GM23248 (cell line): Measurements from ENCODE around the gene FRMD5. TPM values are rescaled to one million over a fixed set of nuclear protein-coding genes. Genes with fewer than 3 reads are reported as not detected.

ENCODE experiments used
- DNase-seq: peaks from one replicate; pipeline ENCODE4 v3.0.0-alpha.2; 2015
- H2AFZ ChIP-seq: fragments of 200-600 bp; sonication (generic); 2 replicates; pipeline ENCODE4 v1.6.1; 2016; ENCODE audit warnings: antibody characterized with exemption
- H3F3A ChIP-seq: fragments of 200-600 bp; sonication (generic); 2 replicates; pipeline ENCODE4 v1.6.1; 2016; ENCODE audit warnings: mild to moderate bottlenecking, antibody characterized with exemption, mixed run types; ENCODE audit not compliant: insufficient read depth
- H3K27ac ChIP-seq: fragments of 200-600 bp; sonication (generic); 2 replicates; pipeline ENCODE4 v1.5.1; 2016; ENCODE audit warnings: mild to moderate bottlenecking
- H3K27me3 ChIP-seq: fragments of 200-600 bp; sonication (generic); replicated peaks from 2 replicates; pipeline ENCODE4 v1.6.1; 2016; ENCODE audit warnings: mild to moderate bottlenecking; ENCODE audit not compliant: insufficient read depth
- H3K36me3 ChIP-seq: fragments of 200-600 bp; sonication (generic); 2 replicates; pipeline ENCODE4 v1.6.1; 2016; ENCODE audit warnings: low read depth, mild to moderate bottlenecking
- H3K4me1 ChIP-seq: fragments of 200-600 bp; sonication (generic); 2 replicates; pipeline ENCODE4 v1.6.1; 2016; ENCODE audit warnings: mild to moderate bottlenecking; ENCODE audit not compliant: insufficient read depth
- H3K4me2 ChIP-seq: fragments of 200-600 bp; sonication (generic); one replicate; pipeline ENCODE4 v1.6.1; 2016; ENCODE audit warnings: mild to moderate bottlenecking; ENCODE audit not compliant: unreplicated experiment
- H3K4me3 ChIP-seq: fragments of 200-600 bp; sonication (generic); 2 replicates; pipeline ENCODE4 v1.5.1; 2016; ENCODE audit warnings: mild to moderate bottlenecking
- H3K79me2 ChIP-seq: fragments of 200-600 bp; sonication (generic); 2 replicates; pipeline ENCODE4 v1.6.1; 2016; ENCODE audit warnings: mild to moderate bottlenecking; ENCODE audit not compliant: insufficient read depth
- H3K9ac ChIP-seq: fragments of 200-600 bp; sonication (generic); 2 replicates; pipeline ENCODE4 v1.6.1; 2016; ENCODE audit warnings: mild to moderate bottlenecking
- H3K9me2 ChIP-seq: fragments of 200-600 bp; sonication (generic); 2 replicates; pipeline ENCODE4 v1.6.1; 2016; ENCODE audit warnings: mixed run types, mild to moderate bottlenecking, moderate library complexity; ENCODE audit not compliant: insufficient read depth
- H3K9me3 ChIP-seq: fragments of 200-600 bp; sonication (generic); one replicate; pipeline ENCODE4 v1.6.1; 2017; ENCODE audit warnings: low read depth
- H4K20me1 ChIP-seq: fragments of 200-600 bp; sonication (generic); 2 replicates; pipeline ENCODE4 v1.6.0; 2016; ENCODE audit not compliant: insufficient read depth
- EZH2 ChIP-seq: fragments of 200-600 bp; sonication (generic); IDR thresholded peaks from 2 replicates; pipeline ENCODE4 v1.6.1; 2018; ENCODE audit warnings: antibody characterized with exemption, mild to moderate bottlenecking; ENCODE audit not compliant: insufficient read depth, poor library complexity, severe bottlenecking
- EZH2phosphoT487 ChIP-seq: fragments of 200-600 bp; sonication (generic); IDR thresholded peaks from 2 replicates; pipeline ENCODE4 v1.6.1; 2018; ENCODE audit warnings: antibody characterized with exemption, moderate library complexity, mild to moderate bottlenecking, low read depth; ENCODE audit not compliant: insufficient read depth
- WGBS, 2 experiments: methylation state at CpG; one replicate each; pipeline ENCODE4 v1.1.6; 2015 to 2017; ENCODE audit warnings: low lambda C conversion rate in 2 of 2, low coverage in 1 of 2; ENCODE audit errors: missing lambda C conversion rate in 2 of 2; 5-methylcytosine and 5-hydroxymethylcytosine counted together
- in situ Hi-C: fragments of 300-500 bp; cut with MboI; formaldehyde crosslinking; loops from 2 replicates; pipeline ENCODE4 v1.15.0; 2020
- polyA plus RNA-seq: library from polyadenylated mRNA; unstranded; fragments of >200 nt; fragmentation: Nextera tagmentation; extraction: Ambion mirVana; gene quantifications from 2 replicates; pipeline ENCODE4 v1.2.1, GENCODE V29; 2016
- total RNA-seq: library from RNA; depleted of rRNA; stranded (reverse); fragments of >200 nt; shearing (Covaris generic); gene quantifications from 2 replicates; pipeline ENCODE4 v1.2.3, GENCODE V29; 2014

The FRMD5 gene
- total and polyA plus RNA-seq, 2 experiments from 2014 or later = 0.65 to 2.9 TPM

DNA sequence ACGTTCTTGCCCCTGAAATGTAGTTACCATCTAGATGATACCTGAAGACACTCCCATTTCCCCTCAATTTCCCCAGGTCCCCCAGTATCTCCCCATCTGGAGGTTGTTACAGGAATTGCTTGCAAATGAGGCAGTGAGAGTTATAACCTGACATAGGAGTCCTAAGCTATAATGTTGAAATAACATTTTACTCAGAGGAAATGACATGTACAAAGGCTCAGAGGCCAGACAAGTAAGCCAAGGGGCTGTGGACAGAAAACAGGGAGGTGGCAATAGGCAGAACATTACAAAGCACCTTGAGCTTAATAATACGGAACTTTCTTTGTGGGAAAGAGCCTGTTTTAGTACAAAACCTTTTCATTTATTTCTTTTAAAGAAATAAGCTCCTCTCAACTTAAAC, 171.9 kb downstream of the FRMD5 start:
- no peaks in the 10 kb centered on the region for H3K36me3 ChIP-seq
- no peaks in the 10 kb centered on the region for H3K9me3 ChIP-seq
- H3K4me2 ChIP-seq = no peak overlapping the region
- H3K4me1 ChIP-seq = no peaks in the 10 kb centered on the region
- no peak overlapping the region for H3K27ac ChIP-seq
- H3K9ac ChIP-seq = no peak overlapping the region
- no peaks in the 10 kb centered on the region; the same call in 1 of the 2 replicates for H3K9me2 ChIP-seq
- no peak overlapping the region for H2AFZ ChIP-seq
- H3K4me3 ChIP-seq = no peak overlapping the region
- H3F3A ChIP-seq = no peaks in the 10 kb centered on the region
- no peaks in the 10 kb centered on the region for H4K20me1 ChIP-seq
- DNase-seq = peak; percentile 19
- in situ Hi-C loops = no loop called here
- WGBS, 2 experiments = 75 to 89% methylated on average over 2 of the region's 2 CpGs
- no peaks in the 10 kb centered on the region for H3K79me2 ChIP-seq
- H3K27me3 ChIP-seq = no peaks in the 10 kb centered on the region
- TF ChIP-seq EZH2 (no peak), EZH2phosphoT487 (no peak)

DNA sequence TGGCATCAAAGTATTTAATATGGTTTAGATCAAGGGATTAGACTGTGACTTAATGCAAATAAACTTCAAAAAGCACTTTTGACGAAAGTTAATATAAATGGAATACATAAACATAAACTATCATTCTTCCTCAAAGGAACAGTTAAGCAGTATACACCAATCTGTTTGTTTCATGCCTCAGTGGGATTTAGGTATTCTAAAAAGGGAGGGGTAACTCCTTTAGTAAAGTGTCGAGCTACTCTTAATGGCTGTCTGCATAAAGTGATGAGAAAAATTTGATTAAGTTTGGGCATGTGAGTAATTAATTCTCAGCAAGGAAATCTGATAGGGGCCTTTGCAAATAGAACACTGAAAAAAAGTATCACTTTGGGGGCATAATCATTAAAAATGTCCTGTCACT, 176.9 kb downstream of the FRMD5 start:
- H3K4me3 ChIP-seq = no peak overlapping the region
- no peaks in the 10 kb centered on the region for H3F3A ChIP-seq
- no peak overlapping the region for H3K9ac ChIP-seq
- H3K27me3 ChIP-seq = no peaks in the 10 kb centered on the region
- H3K9me3 ChIP-seq = no peaks in the 10 kb centered on the region
- no peaks in the 10 kb centered on the region for H3K4me1 ChIP-seq
- H3K79me2 ChIP-seq = no peaks in the 10 kb centered on the region
- WGBS, 2 experiments = 86 to 90% methylated on average over 2 of the region's 2 CpGs
- H3K4me2 ChIP-seq = no peak overlapping the region
- no peaks in the 10 kb centered on the region for H4K20me1 ChIP-seq
- no peak for DNase-seq
- H3K9me2 ChIP-seq = no peaks in the 10 kb centered on the region
- no peak overlapping the region for H2AFZ ChIP-seq
- H3K36me3 ChIP-seq = no peaks in the 10 kb centered on the region
- in situ Hi-C loops = no loop called here
- no peak overlapping the region for H3K27ac ChIP-seq
- TF ChIP-seq EZH2 (no peak), EZH2phosphoT487 (no peak)

DNA sequence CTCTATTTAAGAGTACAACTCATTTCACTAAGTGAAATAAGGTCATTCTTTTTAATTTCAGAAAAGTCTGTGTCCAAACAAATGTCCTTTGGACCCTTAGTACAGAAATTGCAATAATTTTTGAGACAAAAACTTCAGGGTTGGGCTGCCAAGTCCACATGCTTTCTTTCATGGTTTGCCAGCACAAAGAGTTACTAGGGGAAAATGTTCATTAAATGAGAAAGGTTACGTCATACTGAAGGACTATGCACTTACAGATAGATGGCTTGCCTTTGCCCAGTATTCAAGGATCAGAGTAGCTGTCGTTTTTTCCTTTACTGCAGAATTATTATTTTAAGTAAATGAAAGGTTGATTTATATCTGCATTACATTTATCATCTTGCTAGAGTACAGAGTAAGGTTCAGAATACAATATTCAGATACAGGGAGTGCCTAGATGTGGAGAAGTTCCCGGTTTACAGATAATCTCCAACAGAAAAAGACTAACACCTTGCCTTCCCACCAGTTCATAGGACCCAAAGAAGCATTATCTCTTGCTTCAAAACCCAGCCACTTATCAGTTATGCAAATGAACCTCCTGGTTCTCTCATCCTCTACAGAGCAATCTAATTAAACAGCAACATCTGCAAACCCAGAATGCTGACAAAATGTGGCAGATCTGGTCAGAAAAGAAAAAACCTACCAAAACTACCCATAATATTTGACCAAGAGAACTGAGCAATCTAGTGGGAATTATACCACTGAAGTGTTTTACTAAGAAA, 179.3 kb downstream of the FRMD5 start:
- TF ChIP-seq EZH2phosphoT487 (no peak), EZH2 (no peak)
- no peaks in the 10 kb centered on the region for H3K9me2 ChIP-seq
- in situ Hi-C loops = no loop called here
- peaks cover under 1% of the 10 kb centered on the region; the same call in 1 of the 2 replicates for H3F3A ChIP-seq
- no peaks in the 10 kb centered on the region for H3K9me3 ChIP-seq
- H3K4me1 ChIP-seq = no peaks in the 10 kb centered on the region
- WGBS, 2 experiments = 61 to 63% methylated on average over 3 of the region's 3 CpGs
- H3K27me3 ChIP-seq = no peaks in the 10 kb centered on the region
- no peak for DNase-seq
- H3K9ac ChIP-seq = no peak overlapping the region
- H3K4me3 ChIP-seq = no peak overlapping the region
- H3K36me3 ChIP-seq = no peaks in the 10 kb centered on the region
- H2AFZ ChIP-seq = no peak overlapping the region
- H4K20me1 ChIP-seq = no peaks in the 10 kb centered on the region
- H3K79me2 ChIP-seq = no peaks in the 10 kb centered on the region
- H3K27ac ChIP-seq = no peak overlapping the region
- no peak overlapping the region for H3K4me2 ChIP-seq

DNA sequence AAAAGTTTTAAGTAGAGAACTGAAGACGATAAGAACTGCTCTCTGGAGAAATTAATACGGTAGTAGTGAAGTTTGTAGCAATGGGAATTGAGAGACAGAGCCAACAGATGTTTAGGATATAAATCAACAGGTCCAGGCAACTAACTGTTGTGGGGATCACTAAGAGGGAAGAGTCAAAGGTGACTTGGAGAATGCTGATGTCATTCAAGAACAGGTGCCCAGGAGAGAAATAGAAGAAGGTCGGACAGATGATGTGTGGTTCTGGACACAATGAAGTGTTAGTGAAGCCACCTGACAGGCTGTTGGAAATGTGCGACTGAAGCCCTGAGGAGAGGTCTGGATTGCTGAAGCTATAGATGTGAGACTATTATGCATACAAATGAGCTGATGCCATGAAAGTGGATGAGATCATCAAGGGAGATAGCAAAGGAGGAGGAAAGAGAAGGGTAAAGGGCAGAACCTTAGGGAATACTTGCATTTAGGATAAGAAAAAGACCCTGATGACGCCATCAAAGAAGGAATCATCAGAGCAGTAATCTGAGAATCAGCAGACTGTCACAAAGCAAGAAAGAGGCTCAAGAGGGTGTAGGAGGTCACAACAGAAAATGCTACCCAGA, 183.7 kb downstream of the FRMD5 start:
- no peak overlapping the region for H3K9ac ChIP-seq
- H3K9me2 ChIP-seq = no peaks in the 10 kb centered on the region
- no peak overlapping the region for H3K4me3 ChIP-seq
- H3K27me3 ChIP-seq = no peaks in the 10 kb centered on the region
- no peaks in the 10 kb centered on the region for H3K9me3 ChIP-seq
- H2AFZ ChIP-seq = no peak overlapping the region
- no peak overlapping the region for H3K27ac ChIP-seq
- no peak overlapping the region for H3K4me2 ChIP-seq
- in situ Hi-C loops = no loop called here
- H3F3A ChIP-seq = peaks cover 21% of the 10 kb centered on the region
- TF ChIP-seq EZH2phosphoT487 (no peak), EZH2 (no peak)
- H3K79me2 ChIP-seq = no peaks in the 10 kb centered on the region
- no peaks in the 10 kb centered on the region for H3K36me3 ChIP-seq
- no peak for DNase-seq
- WGBS, 2 experiments = 84 to 87% methylated on average over 5 of the region's 5 CpGs
- H3K4me1 ChIP-seq = peaks cover 18% of the 10 kb centered on the region
- H4K20me1 ChIP-seq = no peaks in the 10 kb centered on the region
